ENCODE results near the gene FAM184A. TPM values are rescaled to one million over a fixed set of nuclear protein-coding genes. Genes with fewer than 3 reads are reported as not detected.

FAM184A gene
- total and polyA plus RNA-seq, 9 of the 15 experiments (the other 6 are each of a cell fraction or from before 2014, with no cell fraction given): 6.4 to 18.7 (median 13.1) TPM

- H3K9me3 ChIP-seq (replicated peaks; ENCODE audit: control insufficient read depth, insufficient read depth, low read depth, low read length): no peaks in the 10 kb centered on the region
- H3K4me3 ChIP-seq: no peak overlapping the region
- ChIA-PET POLR2A (no interaction called here), CTCF (ENCODE audit: low intra/inter-chr PET ratio) (no interaction called here)
- in situ Hi-C loops (cut with MboI): no loop called here
- no peak overlapping the region for H3K27ac ChIP-seq (ENCODE audit: extremely low read depth, low read depth, low read length)
- H3K4me2 ChIP-seq (ENCODE audit: insufficient read depth, low read length): no peak overlapping the region
- no peak overlapping the region for H2AFZ ChIP-seq (ENCODE audit: low read depth, low read length)
- DNase-seq (ENCODE audit: extremely low read depth in 1 of 4, low spot score in 3 of 4) (no peak), FAIRE-seq (no peak), ATAC-seq (no peak)
- H3K4me1 ChIP-seq (replicated peaks in 1 of 2; ENCODE audit: control insufficient read depth in 2 of 2, insufficient read depth in 2 of 2, low read length in 2 of 2): no peaks in the 10 kb centered on the region
- H3K79me2 ChIP-seq (ENCODE audit: control insufficient read depth, insufficient read depth, low read length): no peaks in the 10 kb centered on the region
- intact Hi-C loops (cut with micrococcal nuclease): no loop called here
- 90% methylated on average over 2 of the region's 2 CpGs for WGBS (ENCODE audit: insufficient coverage, low coverage, missing lambda C conversion rate)
- H3K9me1 ChIP-seq (ENCODE audit: control insufficient read depth, insufficient read depth, low read length): no peaks in the 10 kb centered on the region
- H3K27me3 ChIP-seq (ENCODE audit: control insufficient read depth in 2 of 2, insufficient read depth in 2 of 2, low read length in 2 of 2): no peaks in the 10 kb centered on the region
- H3K9ac ChIP-seq (ENCODE audit: insufficient read depth in 1 of 2, low read depth in 2 of 2, low read length in 2 of 2): no peak overlapping the region
- no peaks in the 10 kb centered on the region for H4K20me1 ChIP-seq (replicated peaks; ENCODE audit: control insufficient read depth, insufficient read depth, low read length)
- BruUV-seq (replicated peaks): no TSS peak
- H3K36me3 ChIP-seq (ENCODE audit: control insufficient read depth, insufficient read depth, low read length): peaks cover under 1% of the 10 kb centered on the region; the same call in 1 of the 3 replicates
- TF ChIP-seq RAD21 (CRISPR knock-in tag; conservative IDR thresholded peaks at IDR 0.05 in 1 of 2, IDR thresholded peaks at IDR 0.05 in 1 of 2): no peak
- TF ChIP-seq CHD2 (IDR thresholded peaks at IDR 0.05; ENCODE audit: low read depth, low read length): no peak
- TF ChIP-seq EP400 (IDR thresholded peaks at IDR 0.05): no peak
- TF ChIP-seq, protein P1, sequence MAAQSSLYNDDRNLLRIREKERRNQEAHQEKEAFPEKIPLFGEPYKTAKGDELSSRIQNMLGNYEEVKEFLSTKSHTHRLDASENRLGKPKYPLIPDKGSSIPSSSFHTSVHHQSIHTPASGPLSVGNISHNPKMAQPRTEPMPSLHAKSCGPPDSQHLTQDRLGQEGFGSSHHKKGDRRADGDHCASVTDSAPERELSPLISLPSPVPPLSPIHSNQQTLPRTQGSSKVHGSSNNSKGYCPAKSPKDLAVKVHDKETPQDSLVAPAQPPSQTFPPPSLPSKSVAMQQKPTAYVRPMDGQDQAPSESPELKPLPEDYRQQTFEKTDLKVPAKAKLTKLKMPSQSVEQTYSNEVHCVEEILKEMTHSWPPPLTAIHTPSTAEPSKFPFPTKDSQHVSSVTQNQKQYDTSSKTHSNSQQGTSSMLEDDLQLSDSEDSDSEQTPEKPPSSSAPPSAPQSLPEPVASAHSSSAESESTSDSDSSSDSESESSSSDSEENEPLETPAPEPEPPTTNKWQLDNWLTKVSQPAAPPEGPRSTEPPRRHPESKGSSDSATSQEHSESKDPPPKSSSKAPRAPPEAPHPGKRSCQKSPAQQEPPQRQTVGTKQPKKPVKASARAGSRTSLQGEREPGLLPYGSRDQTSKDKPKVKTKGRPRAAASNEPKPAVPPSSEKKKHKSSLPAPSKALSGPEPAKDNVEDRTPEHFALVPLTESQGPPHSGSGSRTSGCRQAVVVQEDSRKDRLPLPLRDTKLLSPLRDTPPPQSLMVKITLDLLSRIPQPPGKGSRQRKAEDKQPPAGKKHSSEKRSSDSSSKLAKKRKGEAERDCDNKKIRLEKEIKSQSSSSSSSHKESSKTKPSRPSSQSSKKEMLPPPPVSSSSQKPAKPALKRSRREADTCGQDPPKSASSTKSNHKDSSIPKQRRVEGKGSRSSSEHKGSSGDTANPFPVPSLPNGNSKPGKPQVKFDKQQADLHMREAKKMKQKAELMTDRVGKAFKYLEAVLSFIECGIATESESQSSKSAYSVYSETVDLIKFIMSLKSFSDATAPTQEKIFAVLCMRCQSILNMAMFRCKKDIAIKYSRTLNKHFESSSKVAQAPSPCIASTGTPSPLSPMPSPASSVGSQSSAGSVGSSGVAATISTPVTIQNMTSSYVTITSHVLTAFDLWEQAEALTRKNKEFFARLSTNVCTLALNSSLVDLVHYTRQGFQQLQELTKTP (IDR thresholded peaks at IDR 0.05; ENCODE audit: low read depth in 1 of 2, partially characterized antibody in 2 of 2): no peak
- TF ChIP-seq, protein P2, sequence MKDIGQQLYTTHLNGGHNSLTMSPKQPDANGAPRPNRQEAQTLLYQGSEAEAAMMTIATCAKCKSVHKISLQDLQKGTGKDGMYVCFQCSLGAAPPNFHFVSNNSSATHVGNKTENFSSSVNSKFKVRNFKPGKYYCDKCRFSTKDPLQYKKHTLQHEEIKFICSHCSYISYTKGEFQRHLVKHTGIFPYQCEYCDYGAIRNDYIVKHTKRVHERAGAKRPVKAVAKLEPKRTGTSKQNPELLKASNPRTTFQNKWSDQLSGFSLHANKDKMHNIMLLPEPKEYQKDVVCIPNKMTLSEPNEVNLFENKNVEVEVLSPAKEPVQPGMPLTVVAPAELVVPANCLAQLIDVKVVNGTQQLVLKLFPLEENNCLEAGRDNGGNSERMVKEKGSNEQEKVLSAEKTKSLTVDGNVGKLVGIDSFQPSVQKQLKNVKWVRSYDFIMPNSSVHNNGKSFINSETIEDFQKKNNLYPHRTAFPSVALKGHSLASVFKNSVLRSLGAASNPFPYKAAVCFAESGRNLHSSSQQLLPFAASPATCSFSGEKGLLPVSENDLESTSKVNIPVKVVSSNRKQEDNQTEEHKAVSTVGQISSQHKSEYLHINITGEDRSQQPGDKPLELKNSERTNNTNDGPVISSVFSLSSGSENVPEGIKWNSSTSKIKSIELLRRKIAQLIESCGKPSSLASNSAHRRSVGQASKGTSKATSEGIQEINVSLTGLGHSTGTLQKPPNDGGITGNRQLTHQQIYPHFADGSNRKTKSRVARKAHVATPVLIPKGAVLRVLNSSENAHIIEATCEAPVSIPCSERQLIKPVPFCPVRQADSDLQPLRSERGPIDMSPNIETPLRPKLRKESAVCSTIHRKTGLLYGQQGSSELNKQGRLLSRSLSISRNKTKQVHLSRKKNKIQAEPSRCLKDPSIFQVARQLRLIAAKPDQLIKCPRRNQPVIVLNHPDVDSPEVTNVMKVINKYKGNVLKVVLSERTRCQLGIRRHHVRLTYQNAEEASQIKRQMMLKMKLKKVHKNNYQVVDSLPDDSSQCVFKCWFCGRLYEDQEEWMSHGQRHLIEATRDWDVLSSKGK (CRISPR knock-in tag; IDR thresholded peaks at IDR 0.05): no peak
- TF ChIP-seq ZNF431 (CRISPR knock-in tag; IDR thresholded peaks at IDR 0.05): no peak
- no peak for TF ChIP-seq GABPB2 (CRISPR knock-in tag; conservative IDR thresholded peaks at IDR 0.05)
- TF ChIP-seq CBFA2T3 (IDR thresholded peaks at IDR 0.05): no peak
- TF ChIP-seq CEBPG (CRISPR knock-in tag; IDR thresholded peaks at IDR 0.05): no peak
- TF ChIP-seq CEBPG (tag; conservative IDR thresholded peaks at IDR 0.05 in 1 of 2, IDR thresholded peaks at IDR 0.05 in 1 of 2): no peak
- TF ChIP-seq ZNF384 (IDR thresholded peaks at IDR 0.05; ENCODE audit: low read depth, low read length): no peak
- no peak for TF ChIP-seq CHD4 (IDR thresholded peaks at IDR 0.05; ENCODE audit: insufficient read depth, insufficient replicate concordance, low read depth, low read length, poor library complexity, severe bottlenecking)
- TF ChIP-seq, protein P3, sequence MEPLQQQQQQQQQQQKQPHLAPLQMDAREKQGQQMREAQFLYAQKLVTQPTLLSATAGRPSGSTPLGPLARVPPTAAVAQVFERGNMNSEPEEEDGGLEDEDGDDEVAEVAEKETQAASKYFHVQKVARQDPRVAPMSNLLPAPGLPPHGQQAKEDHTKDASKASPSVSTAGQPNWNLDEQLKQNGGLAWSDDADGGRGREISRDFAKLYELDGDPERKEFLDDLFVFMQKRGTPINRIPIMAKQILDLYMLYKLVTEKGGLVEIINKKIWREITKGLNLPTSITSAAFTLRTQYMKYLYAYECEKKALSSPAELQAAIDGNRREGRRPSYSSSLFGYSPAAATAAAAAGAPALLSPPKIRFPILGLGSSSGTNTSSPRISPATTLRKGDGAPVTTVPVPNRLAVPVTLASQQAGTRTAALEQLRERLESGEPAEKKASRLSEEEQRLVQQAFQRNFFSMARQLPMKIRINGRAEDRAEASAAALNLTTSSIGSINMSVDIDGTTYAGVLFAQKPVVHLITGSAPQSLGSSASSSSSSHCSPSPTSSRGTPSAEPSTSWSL (CRISPR knock-in tag; IDR thresholded peaks at IDR 0.05; ENCODE audit: borderline replicate concordance): no peak
Observed at GRCh38 chr6:118984342-118984741, 94.1 kb downstream of the FAM184A start.

All from K562 (cell line).